Loucy (cell line): Measurements from ENCODE around the gene ZFPM1.

Experiments
- H2AFZ ChIP-seq: fragments of 200-600 bp; sonication (generic); 2 replicates; pipeline ENCODE4 v1.6.0; 2016; ENCODE audit warnings: antibody characterized with exemption, mild to moderate bottlenecking, low read length, moderate library complexity
- H3F3A ChIP-seq: fragments of 200-600 bp; 2 replicates; pipeline ENCODE4 v1.6.0; 2016; ENCODE audit warnings: antibody characterized with exemption, low read depth, mild to moderate bottlenecking
- H3K27me3 ChIP-seq: fragments of 200-600 bp; sonication (generic); 2 replicates; pipeline ENCODE4 v1.6.1; 2014; ENCODE audit warnings: low read length, mild to moderate bottlenecking; ENCODE audit not compliant: insufficient read depth, poor library complexity, severe bottlenecking
- H3K36me3 ChIP-seq: fragments of 200-600 bp; sonication (generic); 2 replicates; pipeline ENCODE4 v1.6.1; 2016; ENCODE audit warnings: low read length; ENCODE audit not compliant: insufficient read depth
- H3K4me1 ChIP-seq: fragments of 200-600 bp; sonication (generic); 2 replicates; pipeline ENCODE4 v1.5.1; 2014; ENCODE audit warnings: low read length, mild to moderate bottlenecking; ENCODE audit not compliant: insufficient read depth, poor library complexity, severe bottlenecking
- H3K4me2 ChIP-seq: fragments of 200-600 bp; sonication (generic); 2 replicates; pipeline ENCODE4 v1.6.0; 2014; ENCODE audit warnings: antibody characterized with exemption, low read length, low read depth, mild to moderate bottlenecking; ENCODE audit not compliant: poor library complexity, severe bottlenecking
- H3K4me3 ChIP-seq: fragments of 200-600 bp; sonication (generic); 2 replicates; pipeline ENCODE4 v1.5.1; 2014; ENCODE audit warnings: low read length, mild to moderate bottlenecking, mixed read lengths; ENCODE audit not compliant: poor library complexity, severe bottlenecking
- H3K79me2 ChIP-seq: fragments of 200-600 bp; sonication (generic); 2 replicates; pipeline ENCODE4 v1.6.1; 2014; ENCODE audit warnings: low read length; ENCODE audit not compliant: insufficient read depth
- H3K9ac ChIP-seq: fragments of 200-600 bp; sonication (generic); 2 replicates; pipeline ENCODE4 v1.6.0; 2014; ENCODE audit warnings: mild to moderate bottlenecking, low read depth, low read length, moderate library complexity; ENCODE audit not compliant: poor library complexity, severe bottlenecking
- H3K9me2 ChIP-seq: fragments of 200-600 bp; sonication (generic); replicated peaks from 2 replicates; pipeline ENCODE4 v1.6.1; 2016; ENCODE audit warnings: low read depth, low read length, mixed read lengths
- H3K9me3 ChIP-seq: fragments of 200-600 bp; sonication (generic); 2 replicates; pipeline ENCODE4 v1.6.1; 2014; ENCODE audit warnings: mild to moderate bottlenecking, antibody characterized with exemption, low read length, low read depth; ENCODE audit not compliant: insufficient read depth
- H4K20me1 ChIP-seq: fragments of 200-600 bp; sonication (generic); 2 replicates; pipeline ENCODE4 v1.6.0; 2014; ENCODE audit warnings: antibody characterized with exemption, low read length, mild to moderate bottlenecking; ENCODE audit not compliant: insufficient read depth, poor library complexity, severe bottlenecking
- EZH2phosphoT487 ChIP-seq: fragments of 200-600 bp; IDR thresholded peaks from 2 replicates; pipeline ENCODE4 v1.6.1; 2018; ENCODE audit warnings: antibody characterized with exemption, mild to moderate bottlenecking, moderate library complexity, borderline replicate concordance
- TF ChIP-seq, protein P1 (sequence below): fragments of 200-600 bp; sonication (generic); conservative IDR thresholded peaks from 2 replicates; pipeline ENCODE4 v1.5.1; 2014; ENCODE audit warnings: mild to moderate bottlenecking, antibody characterized with exemption, low read length

Gene ZFPM1

GRCh38 chr16:88411951-88412576 lies 41.0 kb upstream of the ZFPM1 start:
- H3K9ac ChIP-seq: no peak overlapping the region
- H3K4me3 ChIP-seq: no peak overlapping the region
- H3K4me1 ChIP-seq: no peaks in the 10 kb centered on the region
- TF ChIP-seq EZH2phosphoT487: no peak
- TF ChIP-seq, protein P1, sequence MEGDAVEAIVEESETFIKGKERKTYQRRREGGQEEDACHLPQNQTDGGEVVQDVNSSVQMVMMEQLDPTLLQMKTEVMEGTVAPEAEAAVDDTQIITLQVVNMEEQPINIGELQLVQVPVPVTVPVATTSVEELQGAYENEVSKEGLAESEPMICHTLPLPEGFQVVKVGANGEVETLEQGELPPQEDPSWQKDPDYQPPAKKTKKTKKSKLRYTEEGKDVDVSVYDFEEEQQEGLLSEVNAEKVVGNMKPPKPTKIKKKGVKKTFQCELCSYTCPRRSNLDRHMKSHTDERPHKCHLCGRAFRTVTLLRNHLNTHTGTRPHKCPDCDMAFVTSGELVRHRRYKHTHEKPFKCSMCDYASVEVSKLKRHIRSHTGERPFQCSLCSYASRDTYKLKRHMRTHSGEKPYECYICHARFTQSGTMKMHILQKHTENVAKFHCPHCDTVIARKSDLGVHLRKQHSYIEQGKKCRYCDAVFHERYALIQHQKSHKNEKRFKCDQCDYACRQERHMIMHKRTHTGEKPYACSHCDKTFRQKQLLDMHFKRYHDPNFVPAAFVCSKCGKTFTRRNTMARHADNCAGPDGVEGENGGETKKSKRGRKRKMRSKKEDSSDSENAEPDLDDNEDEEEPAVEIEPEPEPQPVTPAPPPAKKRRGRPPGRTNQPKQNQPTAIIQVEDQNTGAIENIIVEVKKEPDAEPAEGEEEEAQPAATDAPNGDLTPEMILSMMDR: no peak
- H3K9me2 ChIP-seq: no peaks in the 10 kb centered on the region
- H2AFZ ChIP-seq: no peak overlapping the region
- no peaks in the 10 kb centered on the region for H3F3A ChIP-seq
- H3K79me2 ChIP-seq: no peaks in the 10 kb centered on the region
- no peaks in the 10 kb centered on the region for H4K20me1 ChIP-seq
- H3K4me2 ChIP-seq: no peak overlapping the region
- H3K36me3 ChIP-seq: no peaks in the 10 kb centered on the region
- H3K27me3 ChIP-seq: no peaks in the 10 kb centered on the region
- H3K9me3 ChIP-seq: no peaks in the 10 kb centered on the region

- H3K9me3 ChIP-seq: no peaks in the 10 kb centered on the region
- no peaks in the 10 kb centered on the region for H3K36me3 ChIP-seq
- H2AFZ ChIP-seq: no peak overlapping the region
- no peaks in the 10 kb centered on the region for H3K27me3 ChIP-seq
- H3K4me1 ChIP-seq: no peaks in the 10 kb centered on the region
- TF ChIP-seq EZH2phosphoT487: no peak
- TF ChIP-seq, protein P1: no peak
- H3K4me3 ChIP-seq: no peak overlapping the region
- H3K9ac ChIP-seq: no peak overlapping the region
- no peaks in the 10 kb centered on the region for H3F3A ChIP-seq
- H3K4me2 ChIP-seq: no peak overlapping the region
- no peaks in the 10 kb centered on the region for H3K9me2 ChIP-seq
- H3K79me2 ChIP-seq: no peaks in the 10 kb centered on the region
- no peaks in the 10 kb centered on the region for H4K20me1 ChIP-seq
Measured at GRCh38 chr16:88412766-88413165, 40.3 kb upstream of the ZFPM1 start.

DNA sequence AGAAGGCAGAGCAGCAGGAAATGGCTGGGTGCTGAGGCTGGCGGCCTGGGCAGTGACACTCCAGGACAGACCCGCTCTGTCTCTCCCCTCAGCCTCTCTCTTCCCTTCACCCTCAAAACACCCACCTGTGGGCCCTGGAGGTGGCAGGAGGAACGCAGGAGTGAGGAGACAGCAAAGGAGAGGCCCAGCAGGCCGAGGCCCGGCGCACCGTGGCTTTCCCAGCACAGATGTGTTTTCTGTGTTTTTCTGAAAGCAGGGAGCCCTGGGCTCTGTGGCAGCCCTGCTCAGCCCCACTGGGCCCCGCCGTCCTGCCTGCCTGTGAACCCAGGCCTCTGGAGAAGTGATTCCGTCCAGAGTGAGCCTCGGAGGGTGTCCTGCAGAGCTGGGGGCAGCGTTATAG lies 39.8 kb upstream of the ZFPM1 start:
- Histone ChIP-seq H3K27me3 (no peaks in the 10 kb centered on the region), H4K20me1 (no peaks in the 10 kb centered on the region), H3K4me1 (no peaks in the 10 kb centered on the region), H3K36me3 (no peaks in the 10 kb centered on the region), H3K9me2 (no peaks in the 10 kb centered on the region), H3K9ac (no peak overlapping the region), H3F3A (no peaks in the 10 kb centered on the region), H3K9me3 (no peaks in the 10 kb centered on the region), H3K79me2 (no peaks in the 10 kb centered on the region), H3K4me3 (no peak overlapping the region), H2AFZ (no peak overlapping the region), H3K4me2 (no peak overlapping the region)
- TF ChIP-seq EZH2phosphoT487: no peak
- TF ChIP-seq, protein P1: no peak
